Rectal smooth muscle tissue (tissue), 1 donor: ENCODE results near the gene CDH13.
A peak's percentile ranks its signal among the peaks of the same experiment; 100 is the strongest.

Experiments
- H3K27ac ChIP-seq: one replicate; pipeline ENCODE4 v1.7.0; 2013; ENCODE audit warnings: low read depth, low read length, inconsistent platforms
- H3K27me3 ChIP-seq: one replicate; pipeline ENCODE4 v1.7.0; 2013; ENCODE audit warnings: low read length; ENCODE audit not compliant: control insufficient read depth, insufficient read depth
- H3K36me3 ChIP-seq: one replicate; pipeline ENCODE4 v1.7.0; 2013; ENCODE audit warnings: low read length; ENCODE audit not compliant: control insufficient read depth, insufficient read depth
- H3K4me1 ChIP-seq: one replicate; pipeline ENCODE4 v1.7.0; 2013; ENCODE audit warnings: low read length; ENCODE audit not compliant: control insufficient read depth, insufficient read depth
- H3K4me3 ChIP-seq: one replicate; pipeline ENCODE4 v1.7.0; 2013; ENCODE audit warnings: low read length
- H3K9ac ChIP-seq: one replicate; pipeline ENCODE4 v1.7.0; 2013; ENCODE audit warnings: low read length

Gene CDH13

DNA sequence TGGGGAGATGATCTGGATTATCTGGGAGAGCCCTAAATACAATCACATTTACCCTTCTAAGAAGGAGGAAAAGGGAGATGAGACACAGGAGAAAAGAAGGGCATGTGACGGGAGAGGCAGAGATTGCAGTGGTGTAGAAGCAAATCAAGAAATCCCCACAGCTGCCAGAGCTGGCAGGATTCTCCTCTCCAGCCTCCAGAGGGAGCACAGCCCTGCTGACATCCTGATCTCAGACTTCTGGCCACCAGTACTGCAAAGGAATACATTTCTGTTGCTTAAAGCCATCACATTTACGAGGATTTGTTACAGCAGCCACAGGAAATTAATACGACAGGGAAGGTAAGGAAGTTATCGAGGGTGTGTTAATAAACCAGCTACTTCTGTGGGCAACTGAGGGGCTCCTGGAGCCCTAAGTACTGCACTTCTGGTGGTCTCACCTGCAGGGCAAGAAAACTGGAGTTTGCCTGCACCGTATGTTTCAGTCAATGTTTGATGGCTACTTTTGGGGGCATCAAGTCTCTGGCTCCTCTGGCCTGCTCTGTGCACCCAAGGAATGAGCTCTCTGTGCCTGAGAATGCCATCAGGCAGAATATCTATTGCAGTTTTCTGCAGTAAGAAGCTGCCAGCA, 22.9 kb upstream of the CDH13 start:
- Histone ChIP-seq H3K36me3 (no peaks in the 10 kb centered on the region), H3K9ac (no peak overlapping the region), H3K4me3 (no peak overlapping the region), H3K27me3 (no peaks in the 10 kb centered on the region), H3K27ac (no peak overlapping the region), H3K4me1 (no peaks in the 10 kb centered on the region)

DNA sequence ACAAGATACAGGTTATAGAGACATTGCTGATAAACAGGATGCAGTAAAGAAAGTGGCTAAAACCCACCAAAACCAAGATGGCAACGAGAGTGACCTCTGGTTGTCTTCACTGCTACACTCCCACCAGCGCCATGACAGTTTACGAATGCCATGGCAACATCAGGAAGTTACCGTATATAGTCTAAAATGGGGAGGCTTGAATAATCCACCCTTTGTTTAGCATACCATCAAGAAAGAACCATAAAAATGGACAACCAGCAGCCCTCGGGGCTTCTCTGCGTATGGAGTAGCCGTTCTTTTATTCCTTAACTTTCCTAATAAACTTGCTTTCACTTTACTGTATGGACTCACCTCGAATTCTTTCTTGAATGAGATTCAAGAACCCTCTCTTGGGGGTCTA, 21.7 kb upstream of the CDH13 start:
- H3K4me3 ChIP-seq: no peak overlapping the region
- H3K9ac ChIP-seq: no peak overlapping the region
- H3K27ac ChIP-seq: no peak overlapping the region
- H3K4me1 ChIP-seq: no peaks in the 10 kb centered on the region
- no peaks in the 10 kb centered on the region for H3K27me3 ChIP-seq
- no peaks in the 10 kb centered on the region for H3K36me3 ChIP-seq

DNA sequence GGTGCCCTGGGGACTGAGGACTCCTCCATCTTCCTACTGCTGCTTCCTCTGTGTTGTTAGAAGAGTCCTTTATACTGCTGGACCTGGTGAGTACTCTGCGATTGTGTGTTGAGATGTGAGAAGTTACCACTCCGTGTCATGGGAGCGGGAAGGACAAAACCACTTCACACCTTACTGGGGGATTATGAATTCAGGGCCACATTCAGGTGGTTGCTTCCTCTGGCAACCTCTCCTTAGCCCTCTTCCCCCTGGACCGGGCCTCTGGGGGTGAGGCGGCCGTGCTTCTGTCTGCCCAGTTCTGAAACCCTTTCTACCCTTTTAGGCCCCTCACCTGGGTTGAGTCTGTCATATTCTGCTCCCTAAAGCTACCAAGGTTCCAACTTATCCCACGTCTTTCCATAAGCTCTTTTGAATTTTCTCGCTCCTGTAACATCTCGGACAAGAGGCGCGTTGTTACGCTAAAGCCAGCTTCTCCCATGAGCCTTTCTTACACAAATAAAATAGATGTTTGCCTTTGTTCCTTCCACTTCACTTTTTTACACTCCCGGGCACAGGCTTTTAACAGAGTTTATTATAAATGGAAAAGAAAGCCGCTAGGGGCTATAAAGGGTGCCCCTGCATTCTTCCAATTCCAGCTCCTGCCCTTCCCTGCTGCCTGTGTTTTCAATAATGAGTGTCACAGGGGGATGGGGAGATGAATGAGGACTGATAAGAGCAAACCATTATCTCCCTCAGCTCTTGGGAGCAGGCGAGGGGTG, 20.7 kb upstream of the CDH13 start:
- H3K9ac ChIP-seq: no peak overlapping the region
- no peak overlapping the region for H3K4me3 ChIP-seq
- no peaks in the 10 kb centered on the region for H3K36me3 ChIP-seq
- H3K27ac ChIP-seq: no peak overlapping the region
- H3K27me3 ChIP-seq: no peaks in the 10 kb centered on the region
- H3K4me1 ChIP-seq: no peaks in the 10 kb centered on the region

DNA sequence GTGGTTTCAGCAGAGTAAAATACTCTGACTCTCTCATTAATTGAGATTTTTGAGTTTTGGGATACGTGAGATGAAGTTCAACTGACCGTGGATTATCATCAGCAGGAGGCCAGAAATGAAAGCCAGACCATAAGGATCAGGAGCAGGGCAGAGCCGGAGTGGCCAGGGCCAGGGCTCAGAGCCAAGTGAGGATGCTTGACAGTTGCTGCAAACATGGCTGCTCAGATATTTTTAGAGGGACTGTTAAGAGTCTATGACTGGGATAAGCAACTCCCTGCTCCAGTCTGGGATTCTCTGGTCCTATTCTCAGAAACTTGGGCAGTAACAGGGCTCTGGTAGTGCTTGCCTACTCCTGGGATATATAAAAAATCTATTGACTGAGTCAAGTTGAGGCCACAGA, 17.6 kb upstream of the CDH13 start:
- no peaks in the 10 kb centered on the region for H3K4me1 ChIP-seq
- H3K9ac ChIP-seq: no peak overlapping the region
- no peak overlapping the region for H3K27ac ChIP-seq
- no peaks in the 10 kb centered on the region for H3K27me3 ChIP-seq
- no peaks in the 10 kb centered on the region for H3K36me3 ChIP-seq
- H3K4me3 ChIP-seq: no peak overlapping the region

DNA sequence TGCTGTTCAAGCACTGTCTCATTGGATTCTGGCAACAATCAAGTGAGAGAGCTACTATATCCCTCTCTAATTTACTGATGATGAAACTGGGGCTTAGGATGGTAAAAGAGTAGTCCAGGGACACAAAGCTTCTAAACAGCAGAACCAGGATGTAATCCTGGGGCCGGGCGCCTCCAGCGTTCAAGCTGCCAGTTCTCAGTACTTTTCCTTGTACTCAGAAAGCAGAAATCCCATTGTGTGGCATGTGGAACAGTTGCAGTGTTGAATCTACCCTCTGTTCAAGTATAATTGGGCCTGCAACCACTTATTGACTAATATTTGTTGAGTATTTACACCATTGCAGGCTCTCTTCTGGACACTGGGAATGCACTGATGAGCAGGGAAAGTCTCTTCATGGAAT, 14.5 kb upstream of the CDH13 start:
- Histone ChIP-seq H3K27me3 (no peaks in the 10 kb centered on the region), H3K9ac (no peak overlapping the region), H3K4me3 (no peak overlapping the region), H3K36me3 (no peaks in the 10 kb centered on the region), H3K27ac (no peak overlapping the region), H3K4me1 (no peaks in the 10 kb centered on the region)

DNA sequence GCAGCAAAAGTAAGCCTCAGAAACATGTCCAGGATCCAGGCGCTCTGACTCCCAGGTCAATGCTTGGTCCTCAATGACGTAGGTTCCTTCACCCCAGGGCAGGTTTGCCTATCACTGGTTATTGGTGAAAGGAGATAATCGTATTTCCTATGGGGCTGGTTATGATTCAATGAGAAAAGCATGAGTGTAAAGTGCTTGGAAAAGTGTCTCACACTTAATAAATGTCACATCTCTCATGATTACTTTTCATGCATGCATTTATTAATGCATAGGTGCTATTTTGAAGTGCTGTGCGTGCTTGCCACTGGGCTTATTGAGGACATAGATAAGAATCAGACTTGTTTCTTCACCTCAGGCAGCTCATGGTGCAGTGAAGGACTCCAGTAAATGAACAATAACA, 10.4 kb upstream of the CDH13 start:
- no peak overlapping the region for H3K9ac ChIP-seq
- no peaks in the 10 kb centered on the region for H3K27me3 ChIP-seq
- no peak overlapping the region for H3K4me3 ChIP-seq
- H3K27ac ChIP-seq: no peak overlapping the region
- H3K36me3 ChIP-seq: no peaks in the 10 kb centered on the region
- no peaks in the 10 kb centered on the region for H3K4me1 ChIP-seq

DNA sequence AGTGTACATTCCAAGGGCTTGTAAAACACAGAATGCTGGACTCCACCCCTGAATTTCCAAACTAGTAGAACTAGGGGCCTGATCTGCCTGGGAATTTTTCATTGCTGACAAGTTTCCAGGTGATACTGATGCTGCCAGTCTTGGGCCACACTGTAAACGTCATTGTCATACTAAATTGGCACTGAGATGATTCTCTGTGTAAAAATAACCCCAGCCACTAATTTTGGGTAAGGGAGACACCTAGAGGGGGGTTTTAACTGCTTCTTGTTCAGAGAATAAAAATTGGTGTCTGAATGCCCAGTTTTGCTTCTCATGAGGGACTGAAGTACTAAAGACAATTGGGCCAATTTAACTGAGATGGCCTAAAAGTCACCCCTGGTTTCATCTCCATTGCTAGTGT, 5.0 kb upstream of the CDH13 start:
- peaks cover 2% of the 10 kb centered on the region for H3K27me3 ChIP-seq
- no peaks in the 10 kb centered on the region for H3K4me1 ChIP-seq
- H3K27ac ChIP-seq: no peak overlapping the region

DNA sequence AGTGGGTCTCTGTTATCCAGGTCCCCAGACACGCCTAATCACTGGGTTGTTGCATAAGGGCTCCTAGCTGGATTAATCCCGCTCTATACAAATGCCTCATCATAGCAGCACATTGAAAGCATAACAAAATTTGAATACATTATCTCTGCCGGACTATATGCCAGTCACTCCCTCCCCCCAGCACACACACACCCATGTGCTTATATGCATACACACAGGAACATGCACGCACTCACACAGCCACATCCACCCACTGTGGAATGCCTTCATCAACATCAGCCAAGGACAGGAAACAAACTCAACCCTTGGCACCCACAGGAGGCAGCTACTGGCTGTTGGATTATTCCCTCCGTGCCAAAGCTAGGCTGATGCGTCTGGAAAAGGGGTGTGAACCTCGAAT, 3.5 kb upstream of the CDH13 start:
- H3K27ac ChIP-seq: no peak overlapping the region
- H3K4me3 ChIP-seq: no peak overlapping the region
- peaks cover 3% of the 10 kb centered on the region for H3K4me1 ChIP-seq
- no peak overlapping the region for H3K9ac ChIP-seq
- no peaks in the 10 kb centered on the region for H3K36me3 ChIP-seq
- peaks cover 12% of the 10 kb centered on the region for H3K27me3 ChIP-seq

More for the DNA sequence above, 5.0 kb upstream of the CDH13 start:
- H3K9ac ChIP-seq: no peak overlapping the region
- no peak overlapping the region for H3K4me3 ChIP-seq
- no peaks in the 10 kb centered on the region for H3K36me3 ChIP-seq

DNA sequence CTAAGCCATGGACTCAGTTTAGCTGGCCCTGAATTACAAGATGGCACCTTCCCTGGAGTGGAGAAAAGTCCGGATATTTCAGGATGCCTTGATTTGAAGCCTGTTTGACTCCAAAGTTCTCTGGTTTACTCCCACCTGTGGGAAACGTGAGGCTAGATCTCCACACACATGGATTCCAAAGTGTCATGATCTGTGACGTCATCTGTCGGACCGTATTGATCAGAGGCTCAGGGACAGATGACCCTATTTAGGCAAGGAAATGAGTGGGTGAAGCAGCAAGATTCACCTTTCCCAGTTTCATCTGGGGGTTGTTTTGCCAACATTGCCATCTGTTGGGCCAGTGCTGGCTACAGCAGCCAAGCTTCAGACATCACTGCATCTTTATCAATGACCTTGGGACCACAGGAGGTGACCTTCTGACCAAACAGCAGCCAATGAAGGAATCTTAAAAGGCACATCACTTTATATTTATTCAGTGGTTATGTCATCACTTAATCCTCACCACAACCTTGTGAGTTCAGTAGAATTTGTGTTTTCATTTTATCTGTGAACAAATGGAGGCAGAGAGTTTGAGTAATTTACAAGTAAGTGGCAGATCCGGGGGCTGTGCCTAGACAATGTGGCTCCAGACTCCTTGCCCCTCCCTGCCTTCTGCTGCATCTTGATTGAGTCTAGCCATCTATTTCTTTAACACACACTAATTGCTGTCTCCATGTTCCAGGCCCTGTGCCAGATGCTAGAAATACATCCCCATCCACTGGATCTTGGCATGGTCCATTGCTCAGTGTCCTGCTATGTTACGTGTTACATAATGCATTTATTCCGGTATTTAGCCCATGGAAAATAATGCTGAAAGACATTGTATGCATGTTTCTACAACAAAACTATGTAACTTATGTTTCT, 1.5 kb upstream of the CDH13 start:
- Histone ChIP-seq H3K27ac (no peak overlapping the region), H3K27me3 (peaks cover 15% of the 10 kb centered on the region), H3K36me3 (no peaks in the 10 kb centered on the region), H3K4me1 (peaks cover 3% of the 10 kb centered on the region), H3K9ac (no peak overlapping the region), H3K4me3 (no peak overlapping the region)

DNA sequence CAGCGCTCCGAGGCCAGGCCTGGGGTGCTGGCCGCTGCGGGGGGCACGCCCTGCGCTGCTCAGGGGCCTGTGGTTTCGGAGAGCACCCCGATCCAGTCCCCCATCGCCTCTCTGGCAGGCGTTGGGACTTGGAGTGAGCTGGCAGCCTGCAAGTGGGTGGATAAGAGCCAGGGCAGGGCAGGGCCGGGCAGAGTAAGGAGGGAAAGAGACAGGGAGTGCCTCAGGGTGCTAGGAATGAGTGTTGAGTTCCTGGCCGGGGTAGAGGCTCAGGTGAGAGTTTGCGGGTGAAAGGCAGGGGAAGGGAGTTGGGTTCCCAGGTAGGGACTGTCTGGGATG, 1.3 kb downstream of the CDH13 start:
- peaks cover 3% of the 10 kb centered on the region for H3K4me1 ChIP-seq
- H3K27me3 ChIP-seq: peaks cover 15% of the 10 kb centered on the region
- H3K36me3 ChIP-seq: no peaks in the 10 kb centered on the region
- no peak overlapping the region for H3K27ac ChIP-seq
- peak overlapping the region; percentile 51 for H3K4me3 ChIP-seq
- no peak overlapping the region for H3K9ac ChIP-seq

DNA sequence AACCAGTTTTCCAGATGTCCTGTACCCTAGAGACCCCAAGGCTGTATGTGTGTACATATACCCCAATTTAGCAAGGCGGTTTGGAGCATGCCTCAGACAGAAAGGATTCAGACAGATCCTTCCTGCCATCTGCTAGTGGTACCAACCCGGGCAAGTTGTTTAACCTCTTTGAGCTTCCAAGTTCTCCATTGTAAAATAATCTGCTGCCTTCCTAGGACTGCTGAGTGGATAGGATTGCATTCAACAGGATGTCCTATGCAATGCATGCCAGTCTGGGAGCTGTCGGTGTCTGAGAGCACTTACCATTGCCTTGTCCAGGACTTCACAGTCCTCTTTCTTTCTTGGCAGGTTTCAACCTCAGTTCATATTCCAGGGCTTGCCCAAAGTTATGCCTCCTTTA, 1.9 kb downstream of the CDH13 start:
- H3K4me3 ChIP-seq: no peak overlapping the region
- peaks cover 15% of the 10 kb centered on the region for H3K27me3 ChIP-seq
- H3K4me1 ChIP-seq: peaks cover 3% of the 10 kb centered on the region
- no peaks in the 10 kb centered on the region for H3K36me3 ChIP-seq
- no peak overlapping the region for H3K27ac ChIP-seq
- no peak overlapping the region for H3K9ac ChIP-seq

DNA sequence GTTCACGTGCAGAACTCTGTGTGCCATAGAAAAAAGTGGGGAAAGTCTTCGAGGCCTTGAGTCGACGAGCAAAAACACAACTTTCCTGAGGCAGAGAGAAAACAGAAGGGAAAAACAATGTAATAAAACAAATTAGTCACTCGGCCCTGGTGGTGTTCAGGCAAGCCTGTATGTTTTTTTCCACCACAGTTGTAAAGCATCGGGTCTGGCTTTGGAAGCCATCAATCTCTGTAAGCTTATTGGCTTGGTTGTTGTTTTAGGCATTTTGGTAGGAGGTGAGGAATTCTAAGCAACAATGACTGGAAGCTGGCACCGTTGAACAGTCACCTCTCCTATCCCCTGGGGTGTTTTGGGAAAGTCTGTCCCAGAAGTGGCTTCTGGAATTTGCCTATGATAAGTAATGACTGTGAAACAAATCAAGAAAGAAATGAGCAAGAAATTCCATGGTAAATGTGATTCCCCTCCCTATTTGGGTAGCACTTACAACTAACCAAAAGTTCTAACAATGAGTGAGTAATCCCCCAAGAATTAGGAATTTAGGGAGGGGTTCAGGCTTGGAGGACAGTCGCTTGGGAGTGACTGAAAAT, 2.8 kb downstream of the CDH13 start:
- Histone ChIP-seq H3K4me1 (peaks cover 3% of the 10 kb centered on the region), H3K9ac (no peak overlapping the region), H3K36me3 (no peaks in the 10 kb centered on the region), H3K4me3 (no peak overlapping the region), H3K27me3 (peaks cover 15% of the 10 kb centered on the region), H3K27ac (no peak overlapping the region)
